Measurements from ENCODE around the gene CYP21A2. TPM values are rescaled to one million over a fixed set of nuclear protein-coding genes. Genes with fewer than 3 reads are reported as not detected.
"Not testable (repeated sequence)": the region's sequence is repeated elsewhere in the genome, so short reads cannot be mapped to it uniquely, and the experiment has no call there.

The CYP21A2 gene
- total RNA-seq, 2 donors from 2014 or later: 0.59 to 2.7 TPM

GRCh38 chr6:32039321-32040274 lies 1.4 kb downstream of the CYP21A2 start:
- H3K9me3 ChIP-seq; H3K4me1 ChIP-seq (replicated peaks); H3K27ac ChIP-seq; H3K4me3 ChIP-seq; H3K27me3 ChIP-seq (replicated peaks; ENCODE audit: insufficient read depth); H3K36me3 ChIP-seq; DNase-seq (ENCODE audit: low spot score); intact Hi-C loops (cut with DNase I): not testable (repeated sequence)
- 69% methylated on average over 19 of the region's 24 CpGs for WGBS

DNA sequence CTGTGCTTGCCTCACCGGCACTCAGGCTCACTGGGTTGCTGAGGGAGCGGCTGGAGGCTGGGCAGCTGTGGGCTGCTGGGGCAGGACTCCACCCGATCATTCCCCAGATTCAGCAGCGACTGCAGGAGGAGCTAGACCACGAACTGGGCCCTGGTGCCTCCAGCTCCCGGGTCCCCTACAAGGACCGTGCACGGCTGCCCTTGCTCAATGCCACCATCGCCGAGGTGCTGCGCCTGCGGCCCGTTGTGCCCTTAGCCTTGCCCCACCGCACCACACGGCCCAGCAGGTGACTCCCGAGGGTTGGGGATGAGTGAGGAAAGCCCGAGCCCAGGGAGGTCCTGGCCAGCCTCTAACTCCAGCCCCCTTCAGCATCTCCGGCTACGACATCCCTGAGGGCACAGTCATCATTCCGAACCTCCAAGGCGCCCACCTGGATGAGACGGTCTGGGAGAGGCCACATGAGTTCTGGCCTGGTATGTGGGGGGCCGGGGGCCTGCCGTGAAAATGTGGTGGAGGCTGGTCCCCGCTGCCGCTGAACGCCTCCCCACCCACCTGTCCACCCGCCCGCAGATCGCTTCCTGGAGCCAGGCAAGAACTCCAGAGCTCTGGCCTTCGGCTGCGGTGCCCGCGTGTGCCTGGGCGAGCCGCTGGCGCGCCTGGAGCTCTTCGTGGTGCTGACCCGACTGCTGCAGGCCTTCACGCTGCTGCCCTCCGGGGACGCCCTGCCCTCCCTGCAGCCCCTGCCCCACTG lies 2.3 kb downstream of the CYP21A2 start:
- H3K9me3 ChIP-seq; H3K36me3 ChIP-seq; H3K4me3 ChIP-seq; H3K27me3 ChIP-seq (replicated peaks; ENCODE audit: insufficient read depth); DNase-seq (ENCODE audit: low spot score); H3K4me1 ChIP-seq (replicated peaks); H3K27ac ChIP-seq; intact Hi-C loops (cut with DNase I): not testable (repeated sequence)
- no CpG with 5 or more reads among the region's 43 CpGs for WGBS

- DNase-seq (ENCODE audit: low spot score): not testable (repeated sequence)
Measured at GRCh38 chr6:32041050-32041321, 2.8 kb downstream of the CYP21A2 start.

DNA sequence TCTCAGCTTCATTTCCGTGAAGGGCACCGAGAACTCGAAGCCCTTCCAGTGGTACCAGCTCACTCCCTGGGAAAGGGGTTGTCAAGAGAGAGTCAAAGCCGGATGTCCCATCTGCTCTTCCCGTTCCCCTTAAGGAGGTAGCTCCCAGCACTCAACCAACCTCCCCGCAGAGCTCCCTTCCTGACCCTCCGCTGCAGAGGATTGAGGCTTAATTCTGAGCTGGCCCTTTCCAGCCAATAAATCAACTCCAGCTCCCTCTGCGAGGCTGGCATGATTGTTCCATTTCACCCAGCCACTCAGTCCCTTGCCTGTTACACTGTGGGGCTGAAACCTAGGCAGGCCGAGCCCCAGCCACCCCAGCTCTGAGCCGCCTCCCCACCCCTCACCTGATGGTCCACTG lies 3.2 kb downstream of the CYP21A2 start:
- intact Hi-C loops (cut with DNase I); H3K4me3 ChIP-seq; H3K4me1 ChIP-seq (replicated peaks); DNase-seq (ENCODE audit: low spot score); H3K27ac ChIP-seq; H3K27me3 ChIP-seq (replicated peaks; ENCODE audit: insufficient read depth); H3K9me3 ChIP-seq; H3K36me3 ChIP-seq: not testable (repeated sequence)
- 72% methylated on average over 5 of the region's 10 CpGs for WGBS

More at GRCh38 chr6:32041050-32041321, 2.8 kb downstream of the CYP21A2 start:
- H3K4me3 ChIP-seq; H3K9me3 ChIP-seq; H3K27ac ChIP-seq; H3K36me3 ChIP-seq; intact Hi-C loops (cut with DNase I); H3K27me3 ChIP-seq (replicated peaks; ENCODE audit: insufficient read depth); H3K4me1 ChIP-seq (replicated peaks): not testable (repeated sequence)
- no CpG with 5 or more reads among the region's 13 CpGs for WGBS

DNA sequence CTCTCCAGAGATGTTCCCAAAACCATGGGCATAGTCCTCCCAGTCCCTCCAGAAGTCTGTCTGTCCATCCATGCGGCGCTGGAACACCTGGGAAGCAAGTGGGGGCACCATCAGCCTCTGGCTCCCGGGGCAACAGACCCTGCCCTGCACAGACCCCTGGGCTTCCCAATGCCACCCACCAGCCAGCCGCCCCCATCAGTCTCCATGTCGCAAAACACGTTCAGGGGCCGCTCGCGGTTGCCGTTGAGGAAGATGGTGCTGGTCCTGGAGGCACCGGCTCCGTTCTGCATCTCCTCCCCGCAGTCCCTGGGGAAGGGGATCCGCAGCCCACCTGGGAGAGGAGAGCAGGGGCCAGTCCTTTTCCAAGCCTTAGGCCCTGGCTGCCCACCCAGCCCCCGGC lies 4.1 kb downstream of the CYP21A2 start:
- H3K9me3 ChIP-seq; DNase-seq (ENCODE audit: low spot score); H3K27me3 ChIP-seq (replicated peaks; ENCODE audit: insufficient read depth); H3K27ac ChIP-seq; intact Hi-C loops (cut with DNase I); H3K36me3 ChIP-seq; H3K4me3 ChIP-seq; H3K4me1 ChIP-seq (replicated peaks): not testable (repeated sequence)
- no CpG with 5 or more reads among the region's 15 CpGs for WGBS

GRCh38 chr6:32043589-32044380 lies 5.6 kb downstream of the CYP21A2 start:
- H3K27ac ChIP-seq; H3K4me3 ChIP-seq; intact Hi-C loops (cut with DNase I); DNase-seq (ENCODE audit: low spot score); H3K36me3 ChIP-seq; H3K27me3 ChIP-seq (replicated peaks; ENCODE audit: insufficient read depth); H3K4me1 ChIP-seq (replicated peaks); H3K9me3 ChIP-seq: not testable (repeated sequence)
- WGBS: 96% methylated on average over 17 of the region's 31 CpGs

DNA sequence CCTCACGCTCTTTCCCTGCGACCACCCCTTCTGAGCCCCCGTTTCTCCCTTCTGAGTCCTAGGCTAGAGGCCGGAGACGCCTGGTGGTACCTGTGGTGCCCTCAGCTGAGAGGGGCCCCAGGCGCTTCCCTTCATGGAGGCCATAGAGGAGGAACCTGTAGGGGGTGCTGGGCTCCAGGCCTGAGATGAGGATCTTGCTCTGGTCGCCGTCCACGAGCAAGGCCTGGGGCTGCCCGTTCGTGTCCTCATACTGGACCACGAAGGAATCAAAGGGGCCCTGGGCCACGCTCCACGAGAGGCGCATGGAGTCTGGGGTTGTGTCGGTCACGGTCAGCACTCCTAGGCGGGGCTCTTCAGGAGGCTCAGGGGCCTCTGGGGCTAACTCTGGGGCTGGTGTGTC lies 6.7 kb downstream of the CYP21A2 start:
- H3K36me3 ChIP-seq; H3K4me3 ChIP-seq; H3K4me1 ChIP-seq (replicated peaks); intact Hi-C loops (cut with DNase I); DNase-seq (ENCODE audit: low spot score); H3K9me3 ChIP-seq; H3K27me3 ChIP-seq (replicated peaks; ENCODE audit: insufficient read depth); H3K27ac ChIP-seq: not testable (repeated sequence)
- 89% methylated on average over 11 of the region's 18 CpGs for WGBS

GRCh38 chr6:32045811-32046449 lies 7.7 kb downstream of the CYP21A2 start:
- TF ChIP-seq CTCF (IDR thresholded peaks at IDR 0.05) (no peak), POLR2AphosphoS5 (IDR thresholded peaks at IDR 0.05) (no peak), POLR2A (IDR thresholded peaks at IDR 0.05) (no peak)
- no peak overlapping the region for H3K27ac ChIP-seq
- no peak overlapping the region for H3K4me3 ChIP-seq
- no peaks in the 10 kb centered on the region for H3K4me1 ChIP-seq (replicated peaks)
- H3K27me3 ChIP-seq (replicated peaks; ENCODE audit: insufficient read depth): no peaks in the 10 kb centered on the region
- DNase-seq (ENCODE audit: low spot score): no peak
- no peaks in the 10 kb centered on the region for H3K9me3 ChIP-seq
- WGBS: 76% methylated on average over 15 of the region's 22 CpGs
- no peaks in the 10 kb centered on the region for H3K36me3 ChIP-seq
- intact Hi-C loops (cut with DNase I): no loop called here

Measured in prostate gland (tissue), 2 donors.